GM21825 (cell line): ENCODE data around the gene DSC3.
"Not testable (repeated sequence)": the region's sequence is repeated elsewhere in the genome, so short reads cannot be mapped to it uniquely, and the experiment has no call there.

Experiments used
- ATAC-seq: cut with Tn5 transposase; IDR thresholded peaks from one replicate; pipeline ENCODE4 v1.9.1; 2021; ENCODE audit warnings: mild to moderate bottlenecking, moderate library complexity; ENCODE audit not compliant: unreplicated experiment

The DSC3 gene

GRCh38 chr18:31041271-31042083, 1.1 kb downstream of the DSC3 start:
- ATAC-seq: no peak

- no peak for ATAC-seq
These were observed 1.8 kb downstream of the DSC3 start for GRCh38 chr18:31040686-31041270.

GRCh38 chr18:31039426-31039825, 3.1 kb downstream of the DSC3 start:
- ATAC-seq: no peak

- not testable (repeated sequence) for ATAC-seq
These were observed 4.9 kb downstream of the DSC3 start for GRCh38 chr18:31037686-31038085.

- ATAC-seq: no peak
These were observed 8.0 kb downstream of the DSC3 start for GRCh38 chr18:31034541-31034940.

GRCh38 chr18:31030574-31031278, 11.8 kb downstream of the DSC3 start:
- ATAC-seq: no peak

- no peak for ATAC-seq
These were observed 26.7 kb downstream of the DSC3 start for GRCh38 chr18:31015715-31016434.

GRCh38 chr18:31011455-31011854, 31.1 kb downstream of the DSC3 start:
- ATAC-seq: not testable (repeated sequence)

- no peak for ATAC-seq
These were observed 31.9 kb downstream of the DSC3 start for GRCh38 chr18:31010601-31011000.

- no peak for ATAC-seq
These were observed 42.5 kb downstream of the DSC3 start for GRCh38 chr18:30999887-31000628.

GRCh38 chr18:30999186-30999585, 43.4 kb downstream of the DSC3 start:
- no peak for ATAC-seq

GRCh38 chr18:30997223-30997622, 45.3 kb downstream of the DSC3 start:
- no peak for ATAC-seq

GRCh38 chr18:30992231-30992630, 50.3 kb downstream of the DSC3 start:
- no peak for ATAC-seq

- ATAC-seq: no peak
These were observed 51.1 kb downstream of the DSC3 start for GRCh38 chr18:30991397-30991796.

- no peak for ATAC-seq
These were observed 53.4 kb downstream of the DSC3 start for GRCh38 chr18:30989141-30989540.

- ATAC-seq: no peak
These were observed 54.1 kb downstream of the DSC3 start for GRCh38 chr18:30988440-30988839.

GRCh38 chr18:30987467-30988241, 54.9 kb downstream of the DSC3 start:
- ATAC-seq: no peak

GRCh38 chr18:30985753-30986152, 56.8 kb downstream of the DSC3 start:
- no peak for ATAC-seq

GRCh38 chr18:30982285-30982992, 60.1 kb downstream of the DSC3 start:
- no peak for ATAC-seq
